ENCODE results near the gene PLCL1.

GRCh38 chr2:197925976-197926375, 121.6 kb downstream of the PLCL1 start:
- TF ChIP-seq EP300 (IDR thresholded peaks at IDR 0.05) (no peak), CTCF (IDR thresholded peaks at IDR 0.05) (no peak)
